GM21717 (cell line): ENCODE results near the gene PTPRQ.
"Not testable (repeated sequence)": the region's sequence is repeated elsewhere in the genome, so short reads cannot be mapped to it uniquely, and the experiment has no call there.

Experiments
- ATAC-seq: cut with Tn5 transposase; IDR thresholded peaks from one replicate; pipeline ENCODE4 v1.9.1; 2021; ENCODE audit warnings: mild to moderate bottlenecking, moderate library complexity; ENCODE audit not compliant: unreplicated experiment

PTPRQ gene

DNA sequence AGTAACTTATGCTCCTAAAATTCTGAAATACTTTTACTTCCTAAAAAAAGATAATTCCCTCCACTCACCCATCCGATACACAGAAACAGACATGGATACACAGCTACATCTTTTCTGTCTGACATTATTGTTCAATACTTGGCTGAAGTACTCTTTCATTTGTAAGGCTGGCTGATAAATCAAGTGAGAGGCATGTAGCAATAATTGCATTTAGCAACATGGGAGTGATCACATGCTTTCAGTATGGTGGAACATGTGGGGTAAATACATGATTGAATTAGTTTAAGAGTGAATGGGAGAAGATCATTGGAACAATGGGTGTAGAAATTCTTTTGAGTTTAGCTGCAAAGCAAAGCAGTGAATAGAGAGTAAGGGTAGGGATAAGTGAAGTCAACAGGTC lies 25.6 kb downstream of the PTPRQ start:
- ATAC-seq: no peak

DNA sequence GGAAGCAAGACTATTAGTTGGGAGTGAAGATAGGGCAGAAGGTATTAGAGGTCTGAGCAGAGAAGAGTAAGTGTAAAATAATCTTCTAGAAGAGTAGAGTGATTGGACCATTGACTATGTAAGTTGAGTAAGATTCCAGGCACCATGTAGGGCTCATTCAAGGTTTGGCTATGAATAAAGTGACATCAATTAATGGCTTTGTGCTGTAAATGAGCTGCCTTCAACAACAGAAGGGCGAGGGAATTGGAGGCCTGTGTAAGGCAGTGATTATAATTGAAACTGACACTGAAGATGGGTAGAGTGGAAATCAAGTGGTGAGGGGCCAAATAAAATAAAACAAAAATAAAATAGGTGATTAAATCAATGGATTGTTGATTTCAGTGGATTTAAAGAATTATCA lies 26.4 kb downstream of the PTPRQ start:
- no peak for ATAC-seq

DNA sequence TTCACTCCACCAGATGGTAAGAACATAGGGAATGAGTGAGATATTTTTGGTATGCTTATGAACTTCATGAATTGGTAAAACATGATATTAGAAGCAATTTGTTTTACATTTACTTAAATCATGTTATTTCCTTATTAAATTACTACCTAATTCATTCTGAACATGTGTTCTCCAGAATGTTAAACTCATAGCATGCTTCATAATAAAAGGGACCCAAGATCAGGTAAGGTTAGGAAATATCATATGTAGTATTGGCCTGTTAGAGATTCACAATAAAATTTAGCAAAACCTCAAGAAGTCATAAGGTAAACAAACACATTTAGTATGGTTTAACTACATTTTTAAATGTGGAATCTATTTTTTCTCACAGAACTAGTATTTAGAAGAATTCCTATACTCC lies 28.2 kb downstream of the PTPRQ start:
- ATAC-seq: no peak

DNA sequence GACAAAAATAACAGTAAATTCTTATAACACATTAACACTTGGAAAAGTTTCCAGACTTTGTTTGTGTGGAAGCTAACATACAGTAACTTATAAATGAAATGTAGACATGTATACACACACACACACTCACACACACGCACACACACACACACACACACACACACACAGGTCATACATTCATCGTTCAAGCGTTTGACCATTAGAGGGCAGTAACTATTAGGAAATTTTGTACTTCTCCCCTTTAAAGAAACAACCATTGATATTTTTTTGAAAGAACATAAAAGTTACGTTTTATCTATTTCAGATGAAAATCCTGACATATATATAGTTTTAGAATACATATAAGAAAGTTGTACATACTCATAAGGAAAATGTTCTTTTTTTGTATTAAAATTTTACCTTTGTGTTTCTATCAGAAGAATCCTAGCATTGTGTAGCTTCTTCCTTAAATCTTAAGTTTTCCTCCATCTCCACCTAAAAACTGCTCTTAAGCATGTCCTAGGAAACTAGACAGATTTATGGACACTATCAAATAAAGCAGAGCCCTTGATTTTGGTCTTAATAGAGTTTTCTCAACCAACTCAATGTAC lies 29.0 kb downstream of the PTPRQ start:
- peak; percentile 57 for ATAC-seq

DNA sequence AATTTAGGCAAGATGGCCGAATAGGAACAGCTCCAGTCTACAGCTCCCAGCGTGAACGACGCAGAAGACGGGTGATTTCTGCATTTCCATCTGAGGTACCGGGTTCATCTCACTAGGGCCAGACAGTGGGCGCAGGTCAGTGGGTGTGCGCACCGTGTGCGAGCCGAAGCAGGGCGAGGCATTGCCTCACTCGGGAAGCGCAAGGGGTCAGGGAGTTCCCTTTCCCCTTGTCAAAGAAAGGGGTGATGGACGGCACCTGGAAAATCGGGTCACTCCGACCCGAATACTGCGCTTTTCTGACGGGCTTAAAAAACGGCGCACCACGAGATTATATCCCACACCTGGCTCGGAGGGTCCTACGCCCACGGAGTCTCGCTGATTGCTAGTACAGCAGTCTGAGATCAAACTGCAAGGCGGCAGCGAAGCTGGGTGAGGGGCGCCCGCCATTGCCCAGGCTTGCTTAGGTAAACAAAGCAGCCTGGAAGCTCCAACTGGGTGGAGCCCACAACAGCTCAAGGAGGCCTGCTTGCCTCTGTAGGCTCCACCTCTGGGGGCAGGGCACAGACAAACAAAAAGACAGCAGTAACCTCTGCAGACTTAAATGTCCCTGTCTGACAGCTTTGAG lies 33.6 kb downstream of the PTPRQ start:
- not testable (repeated sequence) for ATAC-seq

DNA sequence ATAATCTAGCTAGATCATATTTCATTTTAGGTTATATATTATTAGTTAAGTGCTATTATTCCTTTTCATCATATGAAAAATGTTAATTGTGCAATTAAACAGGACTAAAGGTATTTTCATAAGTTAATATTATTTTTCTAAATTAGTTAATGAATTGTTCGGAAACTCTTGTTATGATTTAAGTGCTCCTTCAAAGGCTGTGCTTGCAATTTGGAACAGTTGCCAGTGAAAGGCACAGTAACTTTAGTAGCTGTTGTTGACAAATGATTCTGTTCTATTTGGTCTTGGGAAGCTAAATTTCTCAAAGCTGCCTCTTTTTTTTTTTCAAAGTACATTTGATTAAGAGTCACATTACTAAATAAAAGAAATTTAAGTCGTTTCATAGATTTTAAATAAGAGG lies 40.7 kb downstream of the PTPRQ start:
- ATAC-seq: no peak

DNA sequence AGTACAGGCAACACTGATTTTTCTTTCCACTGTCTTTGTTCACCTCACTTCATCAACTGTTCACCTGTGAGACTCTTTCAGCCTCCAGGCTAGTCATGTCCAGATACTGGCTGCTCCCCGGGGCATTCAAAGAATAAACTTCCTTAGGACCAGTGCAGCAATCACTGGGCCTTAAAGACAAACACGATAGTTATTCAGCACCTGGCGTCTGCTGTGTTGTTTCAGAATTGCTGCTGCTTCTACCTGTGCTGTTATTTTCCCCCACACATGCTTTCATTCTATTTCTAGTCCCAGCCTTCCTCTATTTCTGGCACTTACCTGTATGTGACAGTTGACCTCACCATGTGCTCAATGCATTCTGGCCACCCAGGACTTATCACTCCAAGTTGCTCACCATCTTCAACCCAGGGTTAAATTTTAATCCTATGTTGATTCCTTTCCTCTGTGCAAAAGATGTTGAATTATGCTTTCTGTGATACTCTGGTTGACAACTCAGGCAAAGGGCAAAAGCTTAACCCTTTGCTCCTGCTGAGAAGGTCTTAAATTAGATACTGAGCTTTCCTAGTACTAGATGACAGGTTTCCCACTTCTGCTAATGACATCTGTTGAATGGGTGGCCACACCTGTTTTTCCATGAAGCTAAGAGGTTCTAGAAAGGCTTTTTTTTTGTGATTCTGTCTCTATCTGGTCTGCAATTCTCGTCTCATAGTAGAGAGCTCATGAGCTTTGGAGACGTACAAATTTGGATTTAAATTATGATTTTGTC lies 41.4 kb downstream of the PTPRQ start:
- ATAC-seq: peak; percentile 84

DNA sequence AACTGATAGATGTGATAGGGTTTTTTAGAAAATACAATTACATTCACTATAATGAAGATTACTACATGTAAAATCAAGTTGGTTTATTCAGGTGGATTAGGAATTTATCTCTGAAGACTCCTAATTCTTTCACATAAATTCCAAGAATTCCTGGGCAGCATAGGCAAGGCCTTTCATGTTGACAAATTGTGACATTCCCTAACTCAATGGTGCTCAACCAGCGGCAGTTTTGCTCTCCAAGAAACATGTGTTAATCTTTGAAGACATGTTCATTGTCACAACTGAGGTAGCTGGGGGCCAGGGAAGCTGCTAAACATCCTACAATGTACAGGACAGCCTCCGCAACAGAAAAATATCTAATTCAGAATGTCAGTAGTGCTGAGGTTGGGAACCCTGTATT lies 46.3 kb downstream of the PTPRQ start:
- no peak for ATAC-seq

DNA sequence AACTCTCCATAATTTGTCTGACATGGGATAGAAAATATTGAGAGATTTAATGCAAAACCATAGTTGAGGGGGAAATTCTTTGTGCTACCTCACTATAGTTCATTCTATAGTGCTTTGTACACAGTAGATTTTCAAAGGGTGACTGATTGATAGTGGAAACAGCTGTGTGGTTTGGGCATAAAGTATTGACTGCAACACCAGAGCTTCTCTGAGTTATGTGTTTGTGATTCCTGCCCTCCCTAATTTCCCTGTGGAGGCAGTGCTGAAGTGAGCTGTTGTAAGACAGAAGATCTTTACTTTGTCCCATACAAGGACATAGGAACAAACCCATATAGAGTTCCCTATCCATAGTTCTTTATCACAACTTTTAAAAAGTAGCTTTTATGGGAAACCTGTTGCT lies 47.1 kb downstream of the PTPRQ start:
- no peak for ATAC-seq

DNA sequence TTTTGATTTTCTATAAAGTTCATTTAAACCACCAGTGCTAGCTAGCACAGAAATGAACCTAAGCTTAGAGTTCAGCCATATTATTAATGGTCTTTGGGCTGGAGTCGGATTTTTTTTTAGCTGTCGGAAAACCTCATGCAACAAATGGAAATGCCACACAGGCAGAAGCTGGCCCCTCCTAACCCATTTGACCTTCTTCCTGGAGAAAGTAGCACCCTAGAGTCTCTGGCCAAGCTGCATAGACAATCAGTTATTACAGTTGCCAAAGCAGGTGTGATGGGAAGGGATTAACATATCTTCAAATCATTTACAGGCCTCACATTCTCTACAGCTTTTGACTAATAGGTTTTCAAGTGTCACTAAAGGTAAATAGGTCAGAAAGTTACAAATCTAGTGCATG lies 49.4 kb downstream of the PTPRQ start:
- no peak for ATAC-seq

DNA sequence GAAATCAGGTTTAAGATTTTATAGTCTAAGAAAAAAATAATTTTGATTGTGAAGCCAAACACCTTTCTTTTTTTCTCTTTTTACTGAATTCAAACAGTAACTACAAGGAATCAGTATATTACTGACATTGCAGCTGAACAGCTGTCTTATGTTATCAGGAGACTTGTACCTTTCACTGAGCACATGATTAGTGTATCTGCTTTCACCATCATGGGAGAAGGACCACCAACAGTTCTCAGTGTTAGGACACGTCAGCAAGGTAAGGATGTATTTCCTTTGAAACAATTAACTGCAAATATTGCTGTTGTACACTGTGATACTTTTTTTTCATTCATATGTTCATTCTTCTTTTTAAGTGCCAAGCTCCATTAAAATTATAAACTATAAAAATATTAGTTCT lies 50.8 kb downstream of the PTPRQ start:
- no peak for ATAC-seq

DNA sequence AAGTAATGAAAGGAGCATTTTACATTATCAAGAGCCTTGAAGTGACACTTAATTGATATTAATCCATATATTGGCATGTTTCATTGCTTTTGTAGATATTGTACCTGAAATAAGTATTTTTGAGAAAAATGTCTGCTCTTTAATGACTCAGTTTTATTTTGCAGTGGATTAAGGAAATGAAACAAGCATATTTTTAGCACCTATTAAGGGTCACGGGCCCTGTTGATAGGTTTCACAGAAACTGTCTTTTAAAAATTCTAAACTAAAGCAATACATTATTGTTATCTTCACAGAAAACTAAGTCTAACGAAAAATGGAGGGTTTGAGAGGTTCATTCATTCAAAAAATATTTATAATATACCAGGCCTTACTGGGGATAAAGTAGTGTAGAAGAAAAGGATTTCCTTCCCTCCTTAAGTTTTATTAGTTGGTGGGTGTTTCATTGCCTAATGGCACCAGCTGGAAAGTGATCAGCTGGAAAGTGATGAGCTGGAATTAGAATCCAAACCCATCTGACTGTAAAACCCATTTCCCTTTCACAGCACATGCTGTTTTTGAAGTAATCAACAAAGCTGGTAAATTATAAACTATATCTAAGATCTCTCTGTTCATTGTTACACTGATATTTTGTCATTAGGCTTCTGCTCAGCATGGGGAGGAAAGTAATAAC lies 54.2 kb downstream of the PTPRQ start:
- ATAC-seq: no peak

DNA sequence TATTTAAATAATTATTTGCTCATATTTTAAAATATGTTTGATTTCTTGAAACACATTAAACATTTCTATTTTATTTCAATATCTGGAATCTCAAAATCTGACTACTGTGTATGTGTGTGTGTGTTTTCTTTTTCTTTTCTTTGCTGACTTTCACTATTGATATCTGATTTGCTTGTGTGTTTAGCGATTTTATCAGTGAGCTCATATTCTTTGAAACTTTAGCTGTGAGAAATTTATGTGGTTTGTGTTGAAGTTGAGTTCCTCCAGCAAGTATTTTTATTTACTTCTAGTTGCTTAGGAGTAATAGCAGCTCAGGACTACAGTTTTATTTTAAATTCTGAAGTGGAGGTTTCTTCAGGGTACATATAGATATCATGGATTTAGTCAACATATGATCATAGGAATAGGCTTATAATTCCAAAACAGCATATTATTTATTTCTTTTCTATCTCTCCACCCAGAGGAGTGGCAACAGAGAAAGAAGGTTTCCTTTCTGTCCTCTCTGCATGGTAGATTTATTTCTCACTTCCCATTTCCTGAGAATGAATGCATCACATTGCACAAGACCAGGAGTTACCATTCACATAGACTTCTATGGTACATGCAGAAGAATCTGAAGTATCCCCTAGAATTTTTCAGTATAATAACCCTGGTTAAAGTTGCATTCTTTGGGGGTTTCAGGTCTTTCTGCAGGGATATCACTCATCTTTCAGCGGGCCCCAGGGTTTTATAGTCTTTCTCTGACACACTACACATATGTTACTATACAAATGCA lies 60.5 kb downstream of the PTPRQ start:
- no peak for ATAC-seq

DNA sequence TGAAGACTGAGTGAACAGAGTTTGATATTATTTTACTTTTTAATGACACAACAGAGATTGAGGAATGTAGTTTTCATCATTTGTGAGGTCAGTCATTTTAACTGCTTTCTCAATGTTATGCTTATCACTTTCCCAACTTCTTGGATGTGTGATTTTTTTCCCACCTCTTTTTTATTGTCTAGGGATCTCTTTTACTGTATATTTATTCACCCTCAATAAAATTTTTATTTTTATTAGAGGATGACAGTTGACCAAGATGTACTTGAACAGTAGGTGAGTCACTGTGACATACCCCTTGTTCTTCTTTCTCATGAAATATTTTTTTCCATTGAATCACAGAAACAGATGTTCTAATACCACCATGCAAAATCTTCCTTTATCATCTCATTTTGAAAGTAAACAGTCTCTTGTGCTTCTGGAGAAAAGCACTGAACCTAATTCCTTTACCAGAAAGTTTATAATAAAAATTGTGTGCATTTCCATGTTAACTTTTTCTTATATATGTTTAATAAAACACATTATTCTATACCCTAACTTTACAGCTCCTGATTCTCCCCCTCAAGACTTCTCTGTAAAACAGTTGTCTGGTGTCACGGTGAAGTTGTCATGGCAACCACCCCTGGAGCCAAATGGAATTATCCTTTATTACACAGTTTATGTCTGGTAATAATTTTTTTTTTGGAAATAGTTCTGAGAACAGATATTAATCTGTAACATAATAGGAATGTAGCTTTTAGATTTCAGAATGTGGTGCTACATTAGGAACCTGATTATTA lies 65.9 kb downstream of the PTPRQ start:
- ATAC-seq: no peak

DNA sequence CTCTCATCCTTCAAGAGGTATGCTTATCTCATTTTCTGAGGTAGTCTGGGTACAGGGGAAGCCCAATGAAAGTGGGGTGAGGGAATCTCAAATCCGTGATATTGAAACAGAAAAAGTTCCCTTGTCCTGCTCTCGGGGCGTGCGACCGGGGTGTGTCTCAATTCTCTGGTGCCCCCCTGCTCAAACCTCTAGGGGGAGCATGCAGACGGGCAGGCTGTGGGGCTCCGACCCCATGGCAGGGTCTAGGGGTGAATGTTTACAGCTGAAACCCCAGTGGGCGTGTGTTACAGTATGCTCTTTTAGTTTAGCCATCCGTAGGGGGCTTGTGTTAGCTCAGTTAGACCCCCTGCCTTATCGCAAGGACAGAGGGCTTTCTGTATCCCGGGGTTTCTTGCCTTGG lies 68.7 kb downstream of the PTPRQ start:
- ATAC-seq: no peak

DNA sequence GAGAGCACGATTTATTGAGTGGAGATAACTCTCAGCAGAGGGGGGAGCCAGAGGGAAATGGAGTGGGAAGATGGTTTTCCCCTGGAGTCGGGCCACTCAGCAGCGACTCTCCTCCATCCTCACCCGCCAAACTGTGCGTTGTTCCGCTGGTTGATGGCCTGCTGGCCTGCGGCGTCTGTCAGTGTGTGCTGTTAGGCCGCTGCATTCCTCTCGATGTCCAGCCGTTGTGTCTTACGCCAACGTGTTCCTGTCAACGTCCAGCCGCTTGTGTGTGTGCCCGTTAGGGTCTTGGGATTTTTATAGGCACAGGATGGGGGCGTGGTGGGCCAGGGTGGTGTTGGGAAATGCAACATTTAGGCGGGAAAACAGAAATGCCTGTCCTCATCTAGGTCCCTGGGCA lies 69.2 kb downstream of the PTPRQ start:
- ATAC-seq: no peak

DNA sequence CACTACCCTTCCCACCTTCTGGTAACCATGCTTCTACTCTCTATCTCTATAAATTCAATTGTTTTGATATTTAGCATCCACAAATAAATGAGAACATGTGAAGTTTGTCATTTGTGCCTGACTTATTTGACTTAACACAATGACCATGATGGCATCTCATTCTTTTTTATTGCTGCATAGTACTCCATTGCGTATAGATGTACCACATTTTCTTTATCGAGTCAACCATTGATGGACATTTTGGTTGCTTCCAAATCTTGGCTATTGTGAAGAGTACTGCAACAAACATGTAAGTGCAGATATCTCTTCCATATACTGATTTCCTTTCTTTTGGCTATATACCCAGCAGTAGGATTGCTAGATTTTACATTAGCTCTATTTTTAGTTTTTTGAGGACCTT lies 73.6 kb downstream of the PTPRQ start:
- no peak for ATAC-seq

DNA sequence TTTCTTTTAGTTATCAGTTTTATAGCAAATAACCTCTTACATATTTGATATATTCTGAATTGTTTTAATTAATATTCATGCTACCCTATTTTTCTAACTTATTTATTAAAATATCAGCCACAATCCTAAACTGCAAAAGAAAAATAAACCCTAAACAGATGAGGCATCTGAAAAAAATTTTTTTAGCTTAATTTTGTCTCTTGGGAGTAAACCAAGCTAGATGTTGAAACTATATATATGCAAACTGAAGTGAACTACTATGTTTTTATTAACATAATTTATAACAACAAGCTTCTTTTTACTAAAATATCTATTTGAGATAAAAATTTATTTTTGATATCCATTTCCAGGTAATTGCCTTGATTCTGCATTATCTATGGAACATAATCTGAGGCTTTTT lies 87.6 kb downstream of the PTPRQ start:
- ATAC-seq: no peak

DNA sequence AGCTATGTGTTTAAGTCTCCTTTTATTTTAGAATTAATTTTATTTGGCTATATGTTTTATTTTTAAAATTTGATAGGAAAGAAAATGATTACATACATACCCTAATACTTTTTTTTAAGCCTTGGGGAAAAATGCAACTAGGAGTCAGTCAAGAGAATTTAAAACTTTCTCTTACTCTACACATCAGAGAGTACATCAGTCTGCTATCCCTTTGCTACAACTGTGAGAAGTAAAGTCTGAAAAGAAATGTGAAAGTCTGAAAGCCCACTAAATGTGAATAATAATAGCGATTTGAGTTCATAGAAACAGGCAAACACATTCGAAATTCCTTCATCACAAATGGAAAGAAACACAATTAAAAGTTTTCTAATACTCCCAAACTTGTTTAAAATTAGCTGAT lies 95.0 kb downstream of the PTPRQ start:
- no peak for ATAC-seq

DNA sequence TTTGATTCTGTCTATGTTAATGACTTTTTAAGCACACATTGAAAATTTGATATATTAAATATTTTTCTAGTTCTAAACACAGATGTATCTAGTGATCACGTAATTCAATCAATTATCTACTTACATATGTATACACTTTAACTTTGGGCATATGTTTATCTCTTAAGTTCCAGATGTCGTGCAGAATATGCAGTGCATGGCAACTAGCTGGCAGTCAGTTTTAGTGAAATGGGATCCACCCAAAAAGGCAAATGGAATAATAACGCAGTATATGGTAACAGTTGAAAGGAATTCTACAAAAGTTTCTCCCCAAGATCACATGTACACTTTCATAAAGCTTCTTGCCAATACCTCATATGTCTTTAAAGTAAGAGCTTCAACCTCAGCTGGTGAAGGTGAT lies 105.3 kb downstream of the PTPRQ start:
- no peak for ATAC-seq
